Tibial nerve (tissue), 3 donors: Measurements from ENCODE around the gene ASCC2.
"Not testable (repeated sequence)": the region's sequence is repeated elsewhere in the genome, so short reads cannot be mapped to it uniquely, and the experiment has no call there.

Experiments
- POLR2A ChIP-seq, 2 donors: fragments of 450-650 bp; IDR thresholded peaks; one replicate each; pipeline ENCODE4 v1.6.1; 2017; ENCODE audit warnings: antibody characterized with exemption in 2 of 2, mild to moderate bottlenecking in 2 of 2, moderate library complexity in 2 of 2
- TF ChIP-seq, protein P1 (sequence below), 5 experiments: fragments of 200-600 bp in 3 of 5; fragments of 450-650 bp in 2 of 5; sonication (generic) in 3 of 5; IDR thresholded peaks; one replicate each; pipeline ENCODE4 v1.5.1; 2016 to 2019; ENCODE audit warnings: antibody characterized with exemption in 5 of 5, mild to moderate bottlenecking in 3 of 5, moderate library complexity in 2 of 5

DNA sequence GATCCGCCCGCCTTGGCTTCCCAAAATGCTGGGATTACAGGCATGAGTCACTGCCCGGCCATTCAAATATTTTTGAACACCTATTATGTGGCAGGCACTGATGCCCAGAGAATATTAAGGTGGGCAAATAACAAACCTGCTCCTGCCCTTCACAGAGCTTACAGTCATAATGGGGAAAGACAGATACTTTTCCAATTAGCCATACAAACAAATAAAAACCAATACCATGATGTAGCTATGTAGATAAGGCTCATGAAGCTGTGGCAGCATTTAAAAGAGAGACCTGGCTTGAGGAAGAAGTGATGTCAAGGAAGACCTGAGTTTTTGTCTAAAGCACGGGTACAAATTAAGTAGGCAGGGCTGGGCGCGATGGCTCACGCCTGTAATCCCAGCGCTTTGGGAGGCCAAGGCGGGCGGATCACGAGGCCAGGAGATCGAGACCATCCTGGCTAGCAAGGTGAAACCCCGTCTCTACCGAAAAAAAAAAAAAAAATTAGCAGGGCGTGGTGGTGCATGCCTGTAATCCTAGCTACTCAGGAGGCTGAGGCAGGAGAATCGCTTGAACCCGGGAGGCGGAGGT lies 1.2 kb downstream of the ASCC2 start:
- TF ChIP-seq, protein P1, sequence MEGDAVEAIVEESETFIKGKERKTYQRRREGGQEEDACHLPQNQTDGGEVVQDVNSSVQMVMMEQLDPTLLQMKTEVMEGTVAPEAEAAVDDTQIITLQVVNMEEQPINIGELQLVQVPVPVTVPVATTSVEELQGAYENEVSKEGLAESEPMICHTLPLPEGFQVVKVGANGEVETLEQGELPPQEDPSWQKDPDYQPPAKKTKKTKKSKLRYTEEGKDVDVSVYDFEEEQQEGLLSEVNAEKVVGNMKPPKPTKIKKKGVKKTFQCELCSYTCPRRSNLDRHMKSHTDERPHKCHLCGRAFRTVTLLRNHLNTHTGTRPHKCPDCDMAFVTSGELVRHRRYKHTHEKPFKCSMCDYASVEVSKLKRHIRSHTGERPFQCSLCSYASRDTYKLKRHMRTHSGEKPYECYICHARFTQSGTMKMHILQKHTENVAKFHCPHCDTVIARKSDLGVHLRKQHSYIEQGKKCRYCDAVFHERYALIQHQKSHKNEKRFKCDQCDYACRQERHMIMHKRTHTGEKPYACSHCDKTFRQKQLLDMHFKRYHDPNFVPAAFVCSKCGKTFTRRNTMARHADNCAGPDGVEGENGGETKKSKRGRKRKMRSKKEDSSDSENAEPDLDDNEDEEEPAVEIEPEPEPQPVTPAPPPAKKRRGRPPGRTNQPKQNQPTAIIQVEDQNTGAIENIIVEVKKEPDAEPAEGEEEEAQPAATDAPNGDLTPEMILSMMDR (IDR thresholded peaks at IDR 0.05) = not testable (repeated sequence)
- TF ChIP-seq POLR2A (IDR thresholded peaks at IDR 0.05) = not testable (repeated sequence)
